Endometrial microvascular endothelial cells (primary cell): ENCODE data around the gene KCTD15. TPM values are rescaled to one million over a fixed set of nuclear protein-coding genes. Genes with fewer than 3 reads are reported as not detected.

Experiments
- in situ Hi-C: cut with HindIII; loops from 2 replicates; pipeline ENCODE4 v1.10.0; 2017; ENCODE audit warnings: low sequenced_read_pairs, low pct_unique_long_range_greater_than_20kb; ENCODE audit errors: inconsistent ontology term
- total RNA-seq: library from RNA; depleted of rRNA; stranded (reverse); fragments of >200 nt; gene quantifications from one replicate; pipeline ENCODE4 v1.2.3, GENCODE V29; 2015; ENCODE audit errors: inconsistent ontology term

The KCTD15 gene
- total RNA-seq, 1 donor from 2014 or later, result 51.5 TPM

DNA sequence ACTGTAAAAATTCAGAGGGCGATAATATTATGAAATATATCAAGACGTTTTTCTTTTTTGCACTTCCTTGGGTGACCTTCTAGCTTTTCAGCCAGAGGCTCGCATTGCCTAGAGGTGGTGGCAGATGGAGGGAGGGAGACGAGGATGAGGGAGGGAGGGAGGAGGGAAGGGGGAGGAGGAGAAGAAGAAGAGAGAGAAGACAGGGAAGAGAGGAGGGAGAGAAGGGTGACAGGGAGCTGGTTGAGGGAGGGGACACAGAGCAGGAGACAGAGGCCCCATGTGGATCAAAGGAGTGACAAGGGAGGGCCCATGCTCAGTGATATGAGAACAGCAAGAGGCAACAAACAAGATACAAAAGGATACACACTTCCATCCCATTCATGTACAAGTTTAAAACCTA lies 8.0 kb upstream of the KCTD15 start:
- in situ Hi-C loops, result no loop called here

DNA sequence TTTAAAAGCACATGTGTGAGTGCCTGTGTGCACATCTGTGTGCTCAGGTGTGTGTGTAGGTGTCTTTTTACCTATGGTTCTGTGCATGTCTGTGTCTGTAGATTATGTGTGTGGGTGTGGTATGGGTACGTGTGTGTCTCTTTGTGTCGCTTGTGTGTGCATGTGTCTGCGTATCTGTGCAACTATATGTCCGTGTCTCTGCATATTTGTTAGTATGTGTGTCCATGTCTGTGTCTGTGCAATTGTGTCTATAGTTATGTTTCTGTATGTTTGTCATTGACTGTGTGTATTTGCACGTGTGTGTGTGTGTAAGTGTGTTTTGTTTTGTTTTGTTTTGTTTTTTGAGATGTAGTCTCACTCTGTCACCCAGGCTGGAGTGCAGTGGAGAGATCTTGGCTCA lies 7.3 kb upstream of the KCTD15 start:
- in situ Hi-C loops, result no loop called here

DNA sequence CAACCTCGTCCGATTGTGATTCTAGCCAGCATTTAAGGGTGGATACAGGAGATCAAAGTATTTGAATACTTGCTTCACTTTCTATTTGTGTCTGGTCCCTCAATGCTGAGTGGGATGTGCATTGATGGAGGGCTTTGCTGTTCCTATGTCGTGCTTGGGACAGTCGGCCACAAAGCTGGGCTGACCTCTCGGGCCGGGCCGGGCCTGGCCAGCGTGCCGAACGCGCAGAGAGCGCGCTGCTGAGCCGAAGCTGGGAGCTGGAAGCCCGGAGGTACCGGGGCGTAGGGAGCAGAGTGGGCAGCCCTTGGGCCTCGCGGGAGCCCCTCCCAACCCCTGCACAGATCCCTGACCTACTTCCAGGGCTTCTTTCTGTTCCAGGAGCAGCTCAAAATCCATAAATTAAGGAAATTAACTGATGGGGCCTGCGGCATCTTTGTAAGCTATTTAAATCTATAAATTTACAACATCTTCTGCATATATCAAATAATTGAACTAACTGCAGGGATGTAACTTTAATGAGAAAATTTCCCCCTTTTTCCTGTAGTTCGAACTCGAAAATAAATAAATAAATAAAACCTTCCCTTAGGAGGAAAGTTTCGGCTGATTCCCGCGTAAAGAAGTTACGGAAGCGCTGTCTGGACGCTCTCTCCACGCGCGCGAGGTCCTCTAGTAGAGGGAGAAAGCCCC lies 1.8 kb upstream of the KCTD15 start:
- in situ Hi-C loops, result no loop called here

DNA sequence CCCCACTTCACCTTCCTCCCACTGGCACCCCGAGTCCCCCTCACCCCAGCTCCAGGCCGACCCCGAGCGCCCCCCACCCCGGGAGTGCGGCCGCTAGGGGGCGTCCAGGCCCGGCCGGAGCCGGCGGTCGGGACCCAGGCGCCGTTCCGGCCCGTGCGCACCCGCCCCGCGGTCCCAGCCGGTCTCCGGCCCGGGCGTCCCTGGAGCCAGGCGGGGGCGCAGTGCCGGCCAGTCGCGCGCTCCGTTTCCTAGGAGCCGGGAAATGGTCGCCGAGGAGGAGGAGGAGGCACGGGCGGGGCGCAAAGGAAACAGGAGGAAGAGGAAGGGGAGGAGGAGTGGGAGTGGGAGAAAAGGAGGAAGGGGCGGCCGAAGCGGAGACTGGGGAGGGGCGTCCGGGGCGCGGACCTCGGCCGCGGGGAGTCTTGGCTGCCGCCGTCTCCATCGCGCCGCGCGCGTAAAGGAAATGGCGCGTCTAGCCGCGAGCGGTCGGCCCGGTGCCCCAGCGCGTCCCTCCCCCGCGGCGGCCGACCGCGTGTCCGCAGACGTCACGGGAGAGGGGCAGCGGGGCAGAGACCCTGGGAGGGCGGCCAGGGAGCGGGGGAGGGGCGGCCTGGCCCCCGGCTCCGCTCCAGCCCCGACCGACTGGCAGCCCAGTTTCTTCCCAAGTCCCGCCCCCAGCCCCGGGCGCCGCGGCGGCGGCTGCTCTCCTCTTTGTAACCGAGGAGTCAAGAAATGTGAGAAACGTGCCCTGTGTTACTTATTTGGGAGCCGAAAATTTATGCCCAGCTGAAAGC lies 1.1 kb upstream of the KCTD15 start:
- in situ Hi-C loops, result no loop called here

DNA sequence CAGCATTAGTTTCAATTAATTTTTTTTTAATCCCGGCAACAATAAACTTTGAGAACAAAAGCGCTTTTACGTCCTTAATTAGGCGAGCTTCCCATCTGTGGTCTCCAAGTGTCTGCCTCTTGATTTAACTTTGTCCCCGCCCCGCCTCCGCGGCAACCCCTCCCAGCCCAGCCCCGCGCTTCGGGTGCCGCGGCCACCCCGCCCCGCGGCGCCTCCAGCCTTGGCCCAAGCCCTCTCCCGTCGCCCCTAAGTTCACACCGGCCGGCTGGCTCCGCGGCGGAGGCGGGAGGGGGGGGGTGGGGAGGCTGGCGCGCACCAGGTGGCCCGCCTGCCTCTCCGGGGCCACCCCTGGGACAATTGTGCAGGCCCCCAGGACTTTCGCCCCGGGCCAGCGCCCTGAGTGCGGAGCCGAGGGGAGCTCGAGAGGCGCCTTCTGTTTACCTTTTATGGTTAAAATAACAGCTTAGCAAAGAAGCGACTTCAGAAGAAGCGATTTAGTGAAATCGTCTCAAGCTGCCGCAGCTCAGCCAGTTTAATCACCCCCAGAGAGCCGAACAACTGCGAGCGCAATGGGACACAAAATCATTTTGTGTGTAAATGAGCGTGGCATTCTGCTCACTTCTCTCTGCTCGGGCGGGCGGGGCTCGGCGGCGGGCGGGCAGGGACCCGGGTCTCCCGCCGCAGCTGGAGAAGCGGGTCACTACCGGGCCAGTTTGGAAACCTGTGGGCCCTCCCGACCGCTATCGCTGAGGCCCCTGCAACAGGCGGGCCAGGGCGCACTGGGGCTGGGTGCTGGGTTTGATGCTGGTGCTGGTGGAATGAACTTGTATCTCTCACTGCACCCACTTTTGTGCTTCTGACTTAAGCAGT lies 1.4 kb downstream of the KCTD15 start:
- in situ Hi-C loops, result no loop called here

DNA sequence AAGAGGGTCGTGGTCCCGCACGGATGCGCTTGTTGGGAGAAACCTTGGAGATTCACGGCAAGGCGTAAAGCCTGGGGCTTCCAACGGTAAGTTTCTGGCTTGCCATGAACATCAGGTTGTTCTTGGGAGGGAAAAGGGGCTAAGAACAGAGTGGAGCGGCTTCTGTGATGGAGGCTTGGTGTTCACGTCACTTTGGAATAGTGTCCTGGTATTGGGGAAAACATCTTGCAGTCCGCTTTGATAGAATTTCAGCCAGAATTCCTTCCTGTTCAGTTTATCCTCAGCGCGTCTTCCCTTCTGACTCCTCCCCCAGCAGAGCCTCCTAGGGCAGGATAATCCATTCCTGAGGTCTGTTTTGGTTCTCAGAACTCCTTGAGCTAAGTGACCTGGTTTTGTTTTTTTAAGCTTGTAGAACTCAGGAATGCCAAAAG lies 2.0 kb downstream of the KCTD15 start:
- in situ Hi-C loops, result no loop called here

DNA sequence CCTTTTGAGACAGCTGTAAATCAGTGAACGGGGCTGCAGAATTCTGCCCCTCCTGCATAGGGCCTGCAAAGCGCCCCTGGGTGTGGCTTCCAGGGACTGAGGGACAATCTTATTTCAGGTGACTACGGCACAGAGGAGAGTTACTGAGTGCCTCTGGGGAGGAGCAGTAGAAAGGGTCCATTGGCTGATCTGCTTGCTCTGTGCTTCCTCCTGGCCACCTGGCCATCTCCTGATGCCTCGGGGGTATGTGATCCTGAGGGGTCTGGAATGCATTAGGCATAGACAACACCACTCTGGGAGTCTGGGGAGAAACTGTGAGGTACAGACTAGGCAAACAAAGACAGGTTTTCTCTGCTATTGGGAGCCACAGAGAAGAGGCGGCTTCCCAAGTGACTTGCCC lies 2.8 kb downstream of the KCTD15 start:
- in situ Hi-C loops, result no loop called here

DNA sequence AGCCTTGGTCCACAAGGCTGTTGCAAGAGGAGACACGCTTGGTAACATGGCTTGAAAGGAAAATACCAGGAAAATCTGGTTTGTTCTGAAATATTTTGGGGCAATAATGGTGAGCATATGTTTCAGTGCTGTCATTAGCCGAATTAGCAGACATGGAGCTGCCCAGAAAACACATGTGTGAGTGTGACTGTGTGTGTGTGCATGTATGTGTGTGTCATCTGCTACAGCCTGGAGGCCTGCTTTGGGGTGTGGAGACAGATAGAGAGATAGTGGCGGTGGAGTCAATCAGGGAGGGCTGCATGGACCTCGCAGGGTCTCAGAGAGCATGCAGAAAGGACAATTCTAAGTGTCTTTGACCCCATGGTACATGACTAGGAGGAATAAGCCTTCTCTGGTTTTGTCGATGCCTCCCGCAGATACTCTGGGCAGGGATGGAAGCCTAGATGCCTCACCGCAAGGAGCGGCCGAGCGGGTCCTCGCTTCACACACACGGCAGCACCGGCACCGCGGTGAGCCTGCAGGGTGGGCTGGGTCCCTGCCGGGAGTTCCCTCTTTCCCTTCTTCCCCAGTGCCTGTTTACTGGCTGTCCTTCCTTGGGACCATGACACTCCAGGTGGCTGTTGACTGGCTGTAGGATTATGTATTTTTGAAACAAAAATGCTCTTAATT lies 3.5 kb downstream of the KCTD15 start:
- in situ Hi-C loops, result no loop called here

DNA sequence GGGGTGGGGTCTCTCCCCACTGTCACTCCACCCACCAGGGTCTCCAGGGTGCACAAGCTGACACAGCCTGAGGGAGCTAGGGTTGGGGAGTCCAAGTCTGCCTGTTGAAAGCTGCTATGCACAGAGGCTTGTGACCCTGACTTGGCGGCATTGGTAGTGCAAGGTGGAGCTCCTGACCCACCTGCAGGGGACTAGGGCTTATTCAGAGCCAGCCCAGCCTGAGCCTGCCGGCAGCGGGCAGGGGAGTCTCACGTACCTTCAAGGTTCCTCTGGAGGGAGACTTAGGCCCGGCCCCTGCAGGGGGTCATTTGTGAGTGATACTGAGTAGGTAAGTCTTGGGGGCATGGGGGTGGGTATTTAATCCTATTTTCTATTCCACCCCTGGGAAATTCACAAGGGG lies 4.7 kb downstream of the KCTD15 start:
- in situ Hi-C loops, result no loop called here

DNA sequence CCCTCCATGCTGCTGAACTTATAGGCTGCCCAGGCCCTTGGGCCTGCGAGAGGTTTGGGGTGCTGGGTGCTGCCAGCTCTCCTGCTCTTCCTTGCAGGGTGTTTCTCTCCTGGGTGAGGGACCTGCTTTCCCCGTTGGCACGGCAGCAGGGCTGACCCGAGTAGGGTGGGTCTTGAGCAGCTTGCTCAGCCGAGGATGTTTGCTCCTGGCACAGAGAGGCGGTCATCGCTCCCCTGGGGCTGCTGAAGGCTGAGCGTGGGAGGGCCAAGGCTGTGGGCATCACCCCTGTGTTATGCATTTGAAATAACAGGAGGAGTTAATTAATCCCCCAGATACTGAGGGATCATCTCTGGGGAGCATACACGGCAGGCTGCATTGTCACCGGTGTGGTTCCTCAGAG lies 5.3 kb downstream of the KCTD15 start:
- in situ Hi-C loops, result no loop called here

DNA sequence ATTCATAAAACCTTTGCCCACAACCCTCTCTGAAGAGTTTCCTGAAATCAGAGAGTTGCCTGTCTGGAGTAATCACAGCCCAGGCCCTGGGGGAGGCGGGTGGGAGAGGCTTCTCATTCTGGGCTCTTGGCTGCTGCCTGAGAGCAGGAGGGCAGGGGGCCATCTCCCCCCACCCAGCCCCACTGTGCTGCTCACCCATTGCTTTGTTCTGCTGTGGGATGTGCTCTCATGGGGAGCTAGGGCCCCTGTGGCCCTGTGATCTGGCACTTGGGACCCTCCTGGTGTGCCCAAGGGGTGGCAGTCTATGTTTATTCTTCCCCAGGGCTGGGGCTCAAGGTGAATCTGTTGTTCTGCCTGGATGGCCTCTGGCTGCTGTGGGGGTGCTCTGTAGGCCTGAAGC lies 6.1 kb downstream of the KCTD15 start:
- in situ Hi-C loops, result no loop called here

DNA sequence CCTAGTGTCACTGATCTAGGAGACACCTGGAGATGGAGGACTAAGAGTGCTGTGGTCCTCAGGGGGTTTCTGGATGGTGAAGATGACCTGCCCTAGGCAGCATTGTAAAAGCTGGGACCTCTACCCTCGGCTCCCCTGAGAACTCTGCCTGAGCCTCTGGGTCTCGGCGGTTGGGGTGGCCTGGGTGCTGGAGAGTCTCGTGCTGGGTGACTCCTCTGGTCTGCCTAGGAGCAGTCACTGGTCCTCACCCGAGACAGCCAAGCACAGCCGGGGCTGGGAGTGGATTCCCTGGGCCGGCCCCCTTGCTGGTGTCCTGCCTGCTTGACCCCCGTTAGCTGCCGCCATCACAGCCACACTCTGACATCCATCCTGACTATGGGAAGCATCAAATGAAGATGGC lies 6.7 kb downstream of the KCTD15 start:
- in situ Hi-C loops, result no loop called here

DNA sequence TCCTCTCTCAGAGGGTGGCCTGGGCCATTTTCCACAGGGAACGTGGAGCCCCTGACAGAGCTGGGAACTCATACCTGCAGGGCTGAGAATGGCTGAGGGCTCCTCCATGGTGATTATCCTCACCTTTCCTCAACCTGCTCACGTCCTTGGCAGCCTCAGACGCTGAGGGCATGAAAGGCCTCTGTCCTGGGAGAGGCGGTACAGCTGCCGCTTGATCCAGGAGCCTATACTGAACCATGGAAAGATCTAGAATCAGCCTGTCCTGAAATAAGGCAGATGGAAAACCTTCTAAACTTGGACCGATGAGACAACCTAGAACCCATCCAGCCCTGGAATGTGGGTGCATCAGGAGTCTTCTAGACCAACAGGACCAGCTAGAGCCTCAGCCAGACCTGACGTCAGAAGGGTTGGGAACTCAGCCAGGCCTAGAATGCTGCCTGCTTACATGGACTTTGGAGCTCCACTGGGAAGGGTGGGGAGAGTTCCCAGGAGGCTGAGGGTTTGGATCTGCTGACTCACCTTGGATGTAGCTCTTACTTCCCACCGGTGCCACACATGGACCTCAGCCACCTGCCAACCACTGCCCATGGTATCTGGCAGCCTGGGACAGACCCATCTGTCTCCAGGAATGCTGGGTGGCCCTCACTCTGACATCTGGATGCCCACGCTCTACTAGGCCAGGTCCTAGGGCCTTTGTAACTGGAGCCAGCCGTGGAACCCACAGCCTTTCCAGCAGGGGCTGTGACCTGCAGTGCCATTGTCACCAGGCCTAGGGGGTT lies 7.5 kb downstream of the KCTD15 start:
- in situ Hi-C loops, result no loop called here

DNA sequence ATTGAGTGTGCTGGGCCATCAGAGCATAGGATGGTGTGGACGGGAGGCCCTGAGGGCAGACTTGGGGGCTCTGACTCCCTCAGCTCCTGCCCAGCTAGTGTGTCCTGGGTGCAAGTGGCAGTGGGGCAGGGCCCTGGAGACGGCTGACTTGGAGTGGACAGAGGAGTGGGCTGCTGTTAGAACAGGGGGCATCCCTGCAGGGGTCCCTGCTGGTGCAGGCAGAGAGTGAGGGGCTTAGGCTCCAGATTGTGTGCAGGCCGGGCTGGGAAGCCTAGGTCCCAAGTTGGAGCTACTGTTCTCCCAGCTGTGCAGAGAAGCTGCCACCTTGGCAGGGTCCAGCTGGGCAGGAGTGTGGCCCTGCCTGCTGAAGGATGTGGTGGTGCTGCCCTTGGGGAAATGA lies 8.6 kb downstream of the KCTD15 start:
- in situ Hi-C loops, result no loop called here

DNA sequence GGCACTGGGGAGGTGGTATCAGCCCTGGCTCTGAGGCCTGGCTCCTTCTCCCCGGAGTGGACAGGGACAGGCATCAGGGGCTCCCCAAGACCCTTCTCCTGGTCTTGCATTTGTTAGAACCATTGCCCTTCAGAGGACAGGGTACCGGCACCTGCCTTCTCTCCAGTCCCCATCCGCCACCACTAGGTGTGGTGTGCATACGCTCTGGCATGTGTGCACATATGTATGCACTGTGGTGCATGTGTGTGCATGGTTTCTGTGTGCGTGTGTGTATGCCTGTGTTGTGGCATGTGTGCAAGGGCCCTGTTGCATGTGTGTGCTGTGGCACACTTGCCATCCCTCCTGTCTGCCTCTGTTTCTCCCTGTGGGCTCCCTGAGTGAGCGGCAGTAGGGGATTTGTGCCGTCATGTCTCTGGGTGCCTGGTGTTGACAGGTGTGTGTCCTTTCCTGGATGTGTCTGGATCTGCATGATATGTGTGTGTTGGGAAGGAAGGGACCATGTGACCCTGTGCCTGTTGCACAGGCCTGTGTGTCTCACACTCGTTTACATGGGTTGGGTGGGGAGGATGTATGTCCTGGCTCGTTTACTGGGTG lies 9.3 kb downstream of the KCTD15 start:
- in situ Hi-C loops, result no loop called here

DNA sequence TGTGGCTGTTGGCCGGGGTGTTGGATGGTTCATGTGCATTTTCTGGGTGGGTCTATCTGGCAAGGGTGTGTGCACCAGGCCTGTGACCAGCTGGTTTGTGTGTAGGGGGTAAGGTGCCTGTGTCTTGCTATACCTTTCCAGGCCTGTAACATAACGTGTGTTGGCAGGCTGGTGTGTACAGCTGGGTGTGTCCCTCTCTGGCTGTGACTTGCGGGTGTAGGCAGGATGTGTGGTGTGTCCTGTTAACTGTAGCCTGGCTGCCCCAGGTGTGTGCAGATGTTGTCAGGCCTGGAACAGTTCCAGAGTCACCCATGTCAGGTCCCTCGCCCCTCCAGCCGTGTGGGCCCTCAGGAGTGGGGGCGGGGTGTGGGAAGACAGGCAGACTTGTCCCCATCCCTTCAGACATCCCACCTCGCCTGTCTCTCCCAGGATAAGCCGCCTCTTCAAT lies 9.8 kb downstream of the KCTD15 start:
- in situ Hi-C loops, result no loop called here

DNA sequence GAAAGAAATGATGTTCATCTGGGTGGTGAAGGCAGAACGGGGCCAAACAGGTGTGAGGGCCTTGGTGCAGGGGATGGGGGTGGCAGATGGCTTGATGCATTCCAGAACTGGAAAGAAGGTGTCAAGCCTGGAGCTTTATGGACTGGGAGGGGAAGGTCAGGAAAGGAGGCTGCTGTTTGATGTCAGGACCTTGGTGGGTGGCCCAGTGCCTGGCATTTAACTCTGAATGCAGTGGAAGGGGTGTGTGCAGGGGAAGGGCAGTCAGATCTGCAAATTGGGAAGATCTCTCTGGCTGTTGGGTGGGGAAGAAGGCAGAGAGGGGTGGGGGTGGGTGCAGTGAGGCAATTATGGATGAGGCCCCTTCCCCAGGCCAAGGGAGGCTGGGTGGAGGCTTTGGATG lies 11.7 kb downstream of the KCTD15 start:
- in situ Hi-C loops, result no loop called here

DNA sequence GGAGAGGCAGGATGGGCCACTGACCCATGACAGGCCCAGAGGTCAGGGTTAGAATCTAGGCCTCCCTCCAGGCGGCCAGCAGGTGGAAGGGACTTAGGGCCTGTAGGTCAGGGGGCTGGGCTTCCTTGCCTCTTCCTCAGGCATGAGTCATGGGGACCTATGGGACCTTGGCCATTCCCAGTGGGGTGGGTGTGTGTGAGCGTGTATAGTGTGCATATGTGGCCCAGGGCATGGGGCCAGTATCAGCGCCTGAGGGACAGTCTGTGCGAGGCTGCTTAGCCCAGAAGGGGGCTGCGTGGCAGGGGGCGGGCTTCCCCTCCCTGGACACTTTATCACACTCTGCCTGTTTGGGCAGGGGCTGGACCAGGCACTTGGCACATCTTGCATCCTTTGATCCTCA lies 13.3 kb downstream of the KCTD15 start:
- in situ Hi-C loops, result no loop called here
